ENCODE results near the gene CCDC9B.

DNA sequence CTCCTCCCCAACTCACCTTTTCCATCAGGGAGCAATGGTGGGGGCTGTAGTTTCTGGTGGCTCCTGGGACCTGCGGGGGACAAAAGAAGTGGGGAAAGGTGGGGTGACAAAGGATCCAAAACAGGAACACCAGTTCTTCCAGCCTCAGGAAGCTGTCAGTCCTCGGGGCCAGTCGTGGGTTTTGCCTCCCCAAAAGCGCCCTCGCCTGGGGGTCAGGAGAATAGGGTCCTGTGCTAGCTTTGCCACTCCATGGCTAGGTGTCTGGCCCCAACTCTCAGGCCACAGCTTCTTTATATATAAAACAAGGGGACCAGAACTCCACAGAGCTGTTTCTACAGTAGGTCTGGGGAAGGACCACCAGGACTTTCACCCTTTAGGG is 4.0 kb downstream of the CCDC9B start:
- TF ChIP-seq, protein P1, sequence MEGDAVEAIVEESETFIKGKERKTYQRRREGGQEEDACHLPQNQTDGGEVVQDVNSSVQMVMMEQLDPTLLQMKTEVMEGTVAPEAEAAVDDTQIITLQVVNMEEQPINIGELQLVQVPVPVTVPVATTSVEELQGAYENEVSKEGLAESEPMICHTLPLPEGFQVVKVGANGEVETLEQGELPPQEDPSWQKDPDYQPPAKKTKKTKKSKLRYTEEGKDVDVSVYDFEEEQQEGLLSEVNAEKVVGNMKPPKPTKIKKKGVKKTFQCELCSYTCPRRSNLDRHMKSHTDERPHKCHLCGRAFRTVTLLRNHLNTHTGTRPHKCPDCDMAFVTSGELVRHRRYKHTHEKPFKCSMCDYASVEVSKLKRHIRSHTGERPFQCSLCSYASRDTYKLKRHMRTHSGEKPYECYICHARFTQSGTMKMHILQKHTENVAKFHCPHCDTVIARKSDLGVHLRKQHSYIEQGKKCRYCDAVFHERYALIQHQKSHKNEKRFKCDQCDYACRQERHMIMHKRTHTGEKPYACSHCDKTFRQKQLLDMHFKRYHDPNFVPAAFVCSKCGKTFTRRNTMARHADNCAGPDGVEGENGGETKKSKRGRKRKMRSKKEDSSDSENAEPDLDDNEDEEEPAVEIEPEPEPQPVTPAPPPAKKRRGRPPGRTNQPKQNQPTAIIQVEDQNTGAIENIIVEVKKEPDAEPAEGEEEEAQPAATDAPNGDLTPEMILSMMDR (IDR thresholded peaks at IDR 0.05) = no peak
- TF ChIP-seq POLR2AphosphoS5 (IDR thresholded peaks at IDR 0.05) = no peak

All from upper lobe of left lung (tissue), 4 donors.